GM19035 (cell line): ENCODE measurements around the gene JDP2.

Source experiments
- ATAC-seq: cut with Tn5 transposase; IDR thresholded peaks from one replicate; pipeline ENCODE4 v1.9.1; 2021; ENCODE audit not compliant: unreplicated experiment

The JDP2 gene

GRCh38 chr14:75409316-75410205 lies 18.3 kb upstream of the JDP2 start:
- ATAC-seq: no peak

GRCh38 chr14:75411214-75411540 lies 16.6 kb upstream of the JDP2 start:
- ATAC-seq: no peak

GRCh38 chr14:75413013-75413412 lies 14.8 kb upstream of the JDP2 start:
- no peak for ATAC-seq

- no peak for ATAC-seq
Measured at GRCh38 chr14:75417674-75418073, 10.1 kb upstream of the JDP2 start.

- no peak for ATAC-seq
Measured at GRCh38 chr14:75418850-75419768, 8.7 kb upstream of the JDP2 start.

GRCh38 chr14:75422169-75422568 lies 5.7 kb upstream of the JDP2 start:
- no peak for ATAC-seq

- no peak for ATAC-seq
Measured at GRCh38 chr14:75424496-75424895, 3.3 kb upstream of the JDP2 start.

GRCh38 chr14:75425446-75425845 lies 2.4 kb upstream of the JDP2 start:
- no peak for ATAC-seq

- peak; percentile 56 for ATAC-seq
Measured at GRCh38 chr14:75426332-75427125, 1.3 kb upstream of the JDP2 start.

GRCh38 chr14:75427126-75427481 lies 718 bp upstream of the JDP2 start:
- ATAC-seq: peak; percentile 41

GRCh38 chr14:75428230-75429104 lies 645 bp downstream of the JDP2 start:
- peak; percentile 1 for ATAC-seq

GRCh38 chr14:75429562-75429961 lies 1.7 kb downstream of the JDP2 start:
- no peak for ATAC-seq

- no peak for ATAC-seq
Measured at GRCh38 chr14:75430116-75430515, 2.3 kb downstream of the JDP2 start.

GRCh38 chr14:75430526-75430925 lies 2.7 kb downstream of the JDP2 start:
- ATAC-seq: no peak

- no peak for ATAC-seq
Measured at GRCh38 chr14:75430976-75431375, 3.2 kb downstream of the JDP2 start.

- no peak for ATAC-seq
Measured at GRCh38 chr14:75431827-75432226, 4.0 kb downstream of the JDP2 start.

GRCh38 chr14:75432411-75432810 lies 4.6 kb downstream of the JDP2 start:
- ATAC-seq: no peak

GRCh38 chr14:75433631-75434071 lies 5.8 kb downstream of the JDP2 start:
- ATAC-seq: no peak

GRCh38 chr14:75434138-75434889 lies 6.5 kb downstream of the JDP2 start:
- ATAC-seq: no peak

- no peak for ATAC-seq
Measured at GRCh38 chr14:75434890-75435248, 7.0 kb downstream of the JDP2 start.
